Fibroblast of lung (primary cell): ENCODE measurements around the gene FN3K. TPM values are rescaled to one million over a fixed set of nuclear protein-coding genes. Genes with fewer than 3 reads are reported as not detected.

Source experiments
- DNase-seq, 2 donors: peaks; one replicate each; pipeline versions ENCODE4 v3.0.0 to v3.0.0-alpha.2; 2010; ENCODE audit warnings: low read depth in 2 of 2
- H2AFZ ChIP-seq: 2 replicates; pipeline ENCODE4 v1.5.1; 2012; ENCODE audit warnings: low read length, control low read depth, inconsistent platforms
- H3K27ac ChIP-seq: 2 replicates; pipeline ENCODE4 v1.5.1; 2011; ENCODE audit warnings: low read length, control low read depth; ENCODE audit not compliant: insufficient read depth
- H3K27me3 ChIP-seq: 2 replicates; pipeline ENCODE4 v1.5.1; 2011; ENCODE audit warnings: mild to moderate bottlenecking, low read length; ENCODE audit not compliant: control insufficient read depth, insufficient read depth
- H3K36me3 ChIP-seq: 2 replicates; pipeline ENCODE4 v1.5.1; 2011; ENCODE audit warnings: low read length; ENCODE audit not compliant: control insufficient read depth, insufficient read depth
- H3K4me1 ChIP-seq: 2 replicates; pipeline ENCODE4 v1.5.1; 2011; ENCODE audit warnings: low read length; ENCODE audit not compliant: control insufficient read depth, insufficient read depth; ENCODE audit errors: extremely low read depth
- H3K4me2 ChIP-seq: 2 replicates; pipeline ENCODE4 v1.5.1; 2011; ENCODE audit warnings: low read length, control low read depth; ENCODE audit not compliant: insufficient read depth; ENCODE audit errors: extremely low read depth
- H3K4me3 ChIP-seq, 4 experiments: fragments of 200-600 bp in 1 of 4; sonication (generic) in 1 of 4; replicated peaks in 1 of 4; 2 replicates each; pipeline ENCODE4 v1.5.1; 2011 to 2016; ENCODE audit warnings: low read length in 4 of 4, low read depth in 3 of 4, mild to moderate bottlenecking in 3 of 4, control low read depth in 2 of 4, inconsistent platforms in 1 of 4, mixed read lengths in 1 of 4; ENCODE audit not compliant: insufficient read depth in 1 of 4; ENCODE audit errors: control extremely low read depth in 1 of 4
- H3K79me2 ChIP-seq: 2 replicates; pipeline ENCODE4 v1.5.1; 2012; ENCODE audit warnings: mild to moderate bottlenecking, low read length, inconsistent platforms; ENCODE audit not compliant: control insufficient read depth, insufficient read depth
- H3K9ac ChIP-seq: 2 replicates; pipeline ENCODE4 v1.5.1; 2011; ENCODE audit warnings: mild to moderate bottlenecking, low read length, control low read depth; ENCODE audit not compliant: insufficient read depth
- H3K9me3 ChIP-seq: 2 replicates; pipeline ENCODE4 v1.5.1; 2012; ENCODE audit warnings: low read depth, low read length; ENCODE audit not compliant: control insufficient read depth, insufficient read depth
- H4K20me1 ChIP-seq: 2 replicates; pipeline ENCODE4 v1.5.1; 2011; ENCODE audit warnings: low read length; ENCODE audit not compliant: control insufficient read depth, insufficient read depth; ENCODE audit errors: extremely low read depth
- CTCF ChIP-seq, 2 donors: IDR thresholded peaks in 1 of 2; conservative IDR thresholded peaks in 1 of 2; 1 replicate in 1 of 2; 2 replicates in 1 of 2; pipeline ENCODE4 v1.5.1; 2011 to 2012; ENCODE audit warnings: low read length in 2 of 2, control low read depth in 1 of 2, inconsistent platforms in 1 of 2, low read depth in 1 of 2, mild to moderate bottlenecking in 1 of 2
- EZH2 ChIP-seq: IDR thresholded peaks from 2 replicates; pipeline ENCODE4 v1.5.1; 2012; ENCODE audit warnings: low read length, control low read depth, mild to moderate bottlenecking; ENCODE audit errors: missing control alignments
- polyA plus RNA-seq, 2 donors: library from polyadenylated mRNA; depleted of rRNA in 1 of 2; stranded (reverse) in 1 of 2; unstranded in 1 of 2; fragments of >200 nt; gene quantifications; 2 replicates each; pipeline ENCODE4 v1.2.1, GENCODE V29; 2011 to 2012; ENCODE audit warnings: missing spikeins in 1 of 2
- total RNA-seq: library from RNA; depleted of rRNA; stranded (reverse); fragments of >200 nt; gene quantifications from 2 replicates; pipeline ENCODE4 v1.2.1, GENCODE V29; 2014

FN3K gene
- total and polyA plus RNA-seq, 2 donors (not counting 1 experiment from before 2014, with no cell fraction given) = 0.61 to 8.9 TPM

DNA sequence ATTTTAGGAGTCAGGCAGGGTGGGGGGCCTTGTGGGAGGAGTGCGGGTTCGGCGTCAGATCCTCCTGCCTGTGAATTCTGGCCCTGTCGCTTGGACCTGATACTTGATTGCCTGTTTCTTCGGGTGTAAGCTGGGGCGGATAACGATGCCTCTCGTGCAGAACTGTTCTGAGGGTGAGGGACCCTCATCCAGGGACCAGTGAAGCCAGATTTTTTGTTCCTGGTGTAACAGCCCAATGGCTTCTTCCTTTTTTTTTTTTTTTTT is 17.7 kb downstream of the FN3K start:
- no peaks in the 10 kb centered on the region for H4K20me1 ChIP-seq
- peak overlapping the region; percentile 73 to 92 (median 84) for H3K4me3 ChIP-seq
- H3K9ac ChIP-seq = peak overlapping the region; percentile 54
- H3K36me3 ChIP-seq = no peaks in the 10 kb centered on the region
- no peak overlapping the region for H3K27ac ChIP-seq
- H3K4me1 ChIP-seq = no peaks in the 10 kb centered on the region
- H3K4me2 ChIP-seq = peak overlapping the region; percentile 93
- peak overlapping the region; percentile 62 for H2AFZ ChIP-seq
- peaks cover 31% of the 10 kb centered on the region for H3K79me2 ChIP-seq
- H3K27me3 ChIP-seq = no peaks in the 10 kb centered on the region
- DNase-seq = no peak
- TF ChIP-seq CTCF (conservative IDR thresholded peaks at IDR 0.05 in 1 of 2, IDR thresholded peaks at IDR 0.05 in 1 of 2; ENCODE audit: low read depth in 1 of 2, low read length in 2 of 2) = no peak
- TF ChIP-seq EZH2 = no peak
- H3K9me3 ChIP-seq = no peaks in the 10 kb centered on the region

DNA sequence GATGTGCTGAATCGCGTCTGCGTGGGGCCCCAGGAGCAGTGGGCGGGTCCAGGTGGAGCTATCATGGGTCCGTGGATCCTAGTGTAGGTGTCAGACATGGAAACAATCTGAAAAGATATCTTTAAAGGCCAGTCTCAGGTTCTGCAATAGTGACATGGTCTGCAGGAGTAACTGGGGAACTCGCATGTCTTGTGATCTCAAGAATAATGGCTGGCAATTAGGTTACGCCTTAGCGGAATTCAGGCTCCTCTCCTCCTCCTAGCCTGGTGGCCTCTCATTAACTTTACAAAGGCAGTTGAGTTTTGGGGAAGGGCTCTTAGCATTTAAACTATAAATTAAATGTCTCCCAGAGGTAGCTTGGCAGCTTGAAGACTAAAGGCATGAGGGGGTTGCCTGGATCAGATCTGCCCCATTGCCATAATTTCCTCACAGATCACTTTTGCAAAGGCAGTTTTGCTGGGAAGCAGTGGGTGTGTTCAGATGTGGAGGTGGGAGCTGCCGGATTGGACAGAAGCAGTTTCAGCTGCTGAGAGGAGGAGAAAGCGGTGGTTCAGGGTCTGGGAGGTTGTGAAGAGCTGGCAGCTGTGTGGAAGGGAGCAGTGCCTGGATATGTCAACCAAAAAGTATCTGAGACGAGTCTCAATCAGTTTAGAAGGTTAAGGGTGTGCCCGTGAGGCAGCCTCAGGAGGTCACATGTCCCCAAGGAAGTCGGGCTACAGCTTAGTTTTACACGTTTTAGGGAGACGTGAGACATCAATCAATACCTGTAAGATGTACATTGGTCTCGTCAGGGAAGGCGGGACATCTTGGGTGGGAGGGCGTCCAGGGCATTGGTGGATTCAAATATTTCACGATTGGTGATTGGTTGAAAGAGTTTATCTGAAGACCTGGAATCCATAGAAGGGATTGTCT is 19.1 kb downstream of the FN3K start:
- no peak overlapping the region for H3K4me2 ChIP-seq
- H3K27ac ChIP-seq = no peak overlapping the region
- H3K36me3 ChIP-seq = no peaks in the 10 kb centered on the region
- H3K79me2 ChIP-seq = peaks cover 31% of the 10 kb centered on the region
- no peaks in the 10 kb centered on the region for H4K20me1 ChIP-seq
- no peak overlapping the region for H3K9ac ChIP-seq
- no peak for TF ChIP-seq EZH2
- no peak for TF ChIP-seq CTCF (conservative IDR thresholded peaks at IDR 0.05 in 1 of 2, IDR thresholded peaks at IDR 0.05 in 1 of 2; ENCODE audit: low read depth in 1 of 2, low read length in 2 of 2)
- no peaks in the 10 kb centered on the region for H3K4me1 ChIP-seq
- H3K27me3 ChIP-seq = no peaks in the 10 kb centered on the region
- H2AFZ ChIP-seq = no peak overlapping the region
- no peak overlapping the region for H3K4me3 ChIP-seq
- H3K9me3 ChIP-seq = no peaks in the 10 kb centered on the region
- peak in 1 of 2 donors; percentile 65 for DNase-seq

- H3K36me3 ChIP-seq = no peaks in the 10 kb centered on the region
- peaks cover 31% of the 10 kb centered on the region for H3K79me2 ChIP-seq
- H3K9me3 ChIP-seq = no peaks in the 10 kb centered on the region
- no peak for TF ChIP-seq EZH2
- TF ChIP-seq CTCF (conservative IDR thresholded peaks at IDR 0.05 in 1 of 2, IDR thresholded peaks at IDR 0.05 in 1 of 2; ENCODE audit: low read depth in 1 of 2, low read length in 2 of 2) = no peak
- H3K4me3 ChIP-seq = no peak overlapping the region
- no peak overlapping the region for H3K9ac ChIP-seq
- H2AFZ ChIP-seq = no peak overlapping the region
- H3K27ac ChIP-seq = no peak overlapping the region
- no peak overlapping the region for H3K4me2 ChIP-seq
- no peaks in the 10 kb centered on the region for H3K4me1 ChIP-seq
- DNase-seq = no peak
- H4K20me1 ChIP-seq = no peaks in the 10 kb centered on the region
- no peaks in the 10 kb centered on the region for H3K27me3 ChIP-seq
These were observed 20.8 kb downstream of the FN3K start for GRCh38 chr17:82756166-82756565.
